ENCODE measurements around the gene SYNE4. TPM values are rescaled to one million over a fixed set of nuclear protein-coding genes. Genes with fewer than 3 reads are reported as not detected.
"Not testable (repeated sequence)": the region's sequence is repeated elsewhere in the genome, so short reads cannot be mapped to it uniquely, and the experiment has no call there.

SYNE4 gene
- total RNA-seq, 4 donors from 2014 or later, result 1.2 to 9.0 (median 2.9) TPM; not detected in 1

- intact Hi-C loops (cut with DNase I; ENCODE audit: low total_unique reads), result no loop called here
- Histone ChIP-seq H3K4me1 (peaks cover 0 to 21% (median 6%) of the 10 kb centered on the region in 4 donors), H3K27me3 (no peaks in the 10 kb centered on the region), H3K9me3 (no peaks in the 10 kb centered on the region), H3K27ac (peak overlapping the region; percentile 0 to 55 (median 48)), H3K4me3 (no peak overlapping the region), H3K36me3 (no peaks in the 10 kb centered on the region)
- 83 to 86% methylated on average over 1 to 5 of the region's 5 CpGs for WGBS, 2 donors (ENCODE audit: low coverage in 1 of 2)
- TF ChIP-seq CTCF (IDR thresholded peaks at IDR 0.05), result no peak
- TF ChIP-seq POLR2AphosphoS5 (IDR thresholded peaks at IDR 0.05), result no peak
- no peak for TF ChIP-seq EP300 (IDR thresholded peaks at IDR 0.05; ENCODE audit: low read depth)
- TF ChIP-seq POLR2A (IDR thresholded peaks at IDR 0.05), result no peak
- no peak for DNase-seq
- in situ Hi-C loops (cut with MboI; ENCODE audit: low pct_ligation_motif_present in 1 of 4, low pct_unique_long_range_greater_than_20kb in 1 of 4, low sequenced_read_pairs in 3 of 4), result no loop called here
Measured at GRCh38 chr19:36046443-36047050, 37.9 kb upstream of the SYNE4 start.

GRCh38 chr19:36043952-36044351, 35.3 kb upstream of the SYNE4 start:
- intact Hi-C loops (cut with DNase I; ENCODE audit: low total_unique reads), result no loop called here
- DNase-seq, result no peak
- in situ Hi-C loops (cut with MboI; ENCODE audit: low pct_ligation_motif_present in 1 of 4, low pct_unique_long_range_greater_than_20kb in 1 of 4, low sequenced_read_pairs in 3 of 4), result no loop called here
- Histone ChIP-seq H3K9me3 (no peaks in the 10 kb centered on the region), H3K4me3 (no peak overlapping the region), H3K36me3 (no peaks in the 10 kb centered on the region), H3K27me3 (no peaks in the 10 kb centered on the region), H3K4me1 (peaks cover 0 to 26% (median 6%) of the 10 kb centered on the region in 4 donors), H3K27ac (peak overlapping the region; percentile 25 to 73 (median 61))
- 86% methylated on average over 2 of the region's 2 CpGs; no CpG with 5 or more reads in 1 of the 2 donors for WGBS, 2 donors (ENCODE audit: low coverage in 1 of 2)
- TF ChIP-seq CTCF (IDR thresholded peaks at IDR 0.05) (no peak), POLR2AphosphoS5 (IDR thresholded peaks at IDR 0.05) (no peak), POLR2A (IDR thresholded peaks at IDR 0.05) (no peak), EP300 (IDR thresholded peaks at IDR 0.05; ENCODE audit: low read depth) (no peak)

GRCh38 chr19:36041831-36042230, 33.2 kb upstream of the SYNE4 start:
- no peak for DNase-seq

GRCh38 chr19:36041092-36041491, 32.5 kb upstream of the SYNE4 start:
- H3K36me3 ChIP-seq; H3K9me3 ChIP-seq; intact Hi-C loops (cut with DNase I; ENCODE audit: low total_unique reads); H3K27me3 ChIP-seq; DNase-seq; in situ Hi-C loops (cut with MboI; ENCODE audit: low pct_ligation_motif_present in 1 of 4, low pct_unique_long_range_greater_than_20kb in 1 of 4, low sequenced_read_pairs in 3 of 4); H3K4me3 ChIP-seq: not testable (repeated sequence)
- WGBS, 2 donors (ENCODE audit: low coverage in 1 of 2), result 87 to 93% methylated on average over 5 to 6 of the region's 6 CpGs
- peaks cover 0 to 20% (median 6%) of the 10 kb centered on the region in 4 donors for H3K4me1 ChIP-seq
- peak overlapping the region; percentile 39 to 73 (median 52) for H3K27ac ChIP-seq

More at GRCh38 chr19:36041831-36042230, 33.2 kb upstream of the SYNE4 start:
- Histone ChIP-seq H3K9me3 (no peaks in the 10 kb centered on the region), H3K27me3 (no peaks in the 10 kb centered on the region), H3K36me3 (peaks cover 0 to 6% (median 0%) of the 10 kb centered on the region in 4 donors), H3K27ac (peak overlapping the region; percentile 39 to 73 (median 61)), H3K4me3 (no peak overlapping the region), H3K4me1 (peaks cover 0 to 22% (median 6%) of the 10 kb centered on the region in 4 donors)
- intact Hi-C loops (cut with DNase I; ENCODE audit: low total_unique reads), result no loop called here
- TF ChIP-seq POLR2AphosphoS5 (IDR thresholded peaks at IDR 0.05) (no peak), CTCF (IDR thresholded peaks at IDR 0.05) (no peak), EP300 (IDR thresholded peaks at IDR 0.05; ENCODE audit: low read depth) (no peak), POLR2A (IDR thresholded peaks at IDR 0.05) (no peak)
- in situ Hi-C loops (cut with MboI; ENCODE audit: low pct_ligation_motif_present in 1 of 4, low pct_unique_long_range_greater_than_20kb in 1 of 4, low sequenced_read_pairs in 3 of 4), result no loop called here
- WGBS, 2 donors (ENCODE audit: low coverage in 1 of 2), result 38 to 42% methylated on average over 3 of the region's 3 CpGs
